DMS53 treated with DMSO at 0.1 percent for 48 hours (cell line): Measurements from ENCODE around the gene BPIFB4.

ENCODE experiments used
- DNase-seq: peaks from one replicate; lab custom pipeline; 2025; ENCODE audit not compliant: unreplicated experiment; lab: John Stamatoyannopoulos, UW

The BPIFB4 gene

DNA sequence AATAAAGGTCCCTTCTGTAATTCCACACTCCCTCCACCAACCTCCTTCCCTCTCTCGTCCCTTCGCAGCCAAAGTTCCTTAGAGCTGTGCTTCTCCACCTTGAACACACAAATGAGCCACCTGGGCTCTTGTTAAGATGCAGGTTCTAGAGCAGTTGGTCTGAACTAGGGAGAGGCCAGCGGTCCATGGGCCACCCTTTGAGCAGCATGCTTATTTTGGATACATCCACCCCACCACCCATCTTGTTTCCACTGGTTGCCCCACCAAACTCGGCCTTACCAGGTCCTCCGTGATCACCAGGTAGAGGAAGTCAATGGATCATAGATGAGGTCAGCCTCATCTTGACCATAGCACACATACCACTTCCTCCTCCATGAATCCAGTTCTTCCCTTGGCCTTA lies 81.2 kb downstream of the BPIFB4 start:
- DNase-seq = no peak
